Prostate gland (tissue), 2 donors: Measurements from ENCODE around the gene NOX5.

ENCODE experiments used
- POLR2A ChIP-seq: fragments of 450-650 bp; IDR thresholded peaks from one replicate; pipeline ENCODE4 v1.6.1; 2016; ENCODE audit warnings: antibody characterized with exemption, mild to moderate bottlenecking
- TF ChIP-seq, protein P1 (sequence below), 4 experiments: fragments of 200-600 bp in 2 of 4; fragments of 450-650 bp in 2 of 4; sonication (generic) in 2 of 4; IDR thresholded peaks; 1 replicate in 3 of 4; 2 replicates in 1 of 4; pipeline ENCODE4 v1.5.1; 2016 to 2019; ENCODE audit warnings: antibody characterized with exemption in 4 of 4, mild to moderate bottlenecking in 2 of 4, moderate library complexity in 2 of 4

DNA sequence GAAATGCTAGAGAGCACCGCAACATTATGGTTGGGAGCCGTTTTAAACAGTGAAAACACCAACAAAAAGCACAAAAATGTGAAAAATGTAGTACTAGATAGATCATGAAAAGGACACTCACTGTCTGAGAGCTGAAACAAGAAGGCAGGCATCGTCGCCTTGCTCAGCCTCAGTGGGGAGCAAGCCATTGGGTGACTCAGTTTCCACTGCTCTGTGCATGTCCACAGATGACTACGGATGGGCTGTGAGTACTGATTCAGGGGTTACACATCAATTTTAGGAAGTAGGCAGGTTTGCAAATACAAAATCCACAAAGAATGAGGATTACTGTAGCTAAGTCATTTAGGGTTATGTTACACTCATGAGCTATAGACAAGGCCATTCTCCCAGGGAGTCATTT lies 10.8 kb downstream of the NOX5 start:
- TF ChIP-seq POLR2A = no peak
- TF ChIP-seq, protein P1, sequence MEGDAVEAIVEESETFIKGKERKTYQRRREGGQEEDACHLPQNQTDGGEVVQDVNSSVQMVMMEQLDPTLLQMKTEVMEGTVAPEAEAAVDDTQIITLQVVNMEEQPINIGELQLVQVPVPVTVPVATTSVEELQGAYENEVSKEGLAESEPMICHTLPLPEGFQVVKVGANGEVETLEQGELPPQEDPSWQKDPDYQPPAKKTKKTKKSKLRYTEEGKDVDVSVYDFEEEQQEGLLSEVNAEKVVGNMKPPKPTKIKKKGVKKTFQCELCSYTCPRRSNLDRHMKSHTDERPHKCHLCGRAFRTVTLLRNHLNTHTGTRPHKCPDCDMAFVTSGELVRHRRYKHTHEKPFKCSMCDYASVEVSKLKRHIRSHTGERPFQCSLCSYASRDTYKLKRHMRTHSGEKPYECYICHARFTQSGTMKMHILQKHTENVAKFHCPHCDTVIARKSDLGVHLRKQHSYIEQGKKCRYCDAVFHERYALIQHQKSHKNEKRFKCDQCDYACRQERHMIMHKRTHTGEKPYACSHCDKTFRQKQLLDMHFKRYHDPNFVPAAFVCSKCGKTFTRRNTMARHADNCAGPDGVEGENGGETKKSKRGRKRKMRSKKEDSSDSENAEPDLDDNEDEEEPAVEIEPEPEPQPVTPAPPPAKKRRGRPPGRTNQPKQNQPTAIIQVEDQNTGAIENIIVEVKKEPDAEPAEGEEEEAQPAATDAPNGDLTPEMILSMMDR (IDR thresholded peaks at IDR 0.05) = no peak
